ENCODE data around the gene FOXP1.

- TF ChIP-seq ATF2 (IDR thresholded peaks at IDR 0.05; ENCODE audit: low read length) (no peak), NRF1 (IDR thresholded peaks at IDR 0.05; ENCODE audit: low read depth, low read length) (no peak), BCL11A (IDR thresholded peaks at IDR 0.05; ENCODE audit: low read depth in 2 of 2, low read length in 2 of 2) (no peak), CHD2 (IDR thresholded peaks at IDR 0.05; ENCODE audit: low read length) (no peak), BRCA1 (IDR thresholded peaks at IDR 0.05; ENCODE audit: low read depth, low read length) (no peak), TEAD4 (IDR thresholded peaks at IDR 0.05; ENCODE audit: low read depth, low read length) (0 out of 2 replicates have a peak, but pooled peaks have one; percentile 16), CTCF (IDR thresholded peaks at IDR 0.05; ENCODE audit: control extremely low read depth in 1 of 3, insufficient read depth in 1 of 3, low read depth in 1 of 3, low read length in 3 of 3) (no peak), USF2 (IDR thresholded peaks at IDR 0.05; ENCODE audit: low read length) (no peak), POLR2A (IDR thresholded peaks at IDR 0.05; ENCODE audit: control extremely low read depth in 1 of 2, low read depth in 2 of 2, low read length in 2 of 2) (no peak), POLR2AphosphoS5 (IDR thresholded peaks at IDR 0.05; ENCODE audit: low read depth, low read length) (no peak)
Measured at GRCh38 chr3:71497971-71498444, 85.5 kb downstream of the FOXP1 start.

Data from H1 (cell line).